RWPE2 (cell line): Measurements from ENCODE around the gene DNAH14.

Experiments used
- ATAC-seq: fragments of 200-7000 bp; cut with Tn5 transposase; 3 replicates; pipeline ENCODE4 v1.9.1; 2021; ENCODE audit warnings: low read depth
- DNase-seq: peaks from one replicate; pipeline ENCODE4 v3.0.0-alpha.2; 2020; ENCODE audit warnings: low spot score
- H3K27ac ChIP-seq: fragments of 450-650 bp; 2 replicates; pipeline ENCODE4 v1.5.1; 2017; ENCODE audit warnings: mild to moderate bottlenecking; ENCODE audit not compliant: poor library complexity, severe bottlenecking
- H3K27me3 ChIP-seq: fragments of 250-450 bp; sonication (Bioruptor Pico); 2 replicates; pipeline ENCODE4 v1.5.1; 2021; ENCODE audit warnings: mild to moderate bottlenecking, moderate library complexity; ENCODE audit not compliant: insufficient read depth, poor library complexity, severe bottlenecking
- H3K36me3 ChIP-seq: fragments of 250-450 bp; sonication (Bioruptor Pico); 2 replicates; pipeline ENCODE4 v1.5.1; 2020; ENCODE audit warnings: low read depth, mild to moderate bottlenecking, moderate library complexity
- H3K4me1 ChIP-seq: fragments of 250-450 bp; sonication (Bioruptor Pico); 2 replicates; pipeline ENCODE4 v1.5.1; 2021; ENCODE audit warnings: mild to moderate bottlenecking, moderate library complexity; ENCODE audit not compliant: insufficient read depth, poor library complexity, severe bottlenecking
- H3K4me3 ChIP-seq: fragments of 250-450 bp; sonication (Bioruptor Pico); 2 replicates; pipeline ENCODE4 v1.5.1; 2021; ENCODE audit warnings: mild to moderate bottlenecking, moderate library complexity; ENCODE audit not compliant: severe bottlenecking
- H3K9me3 ChIP-seq: fragments of 250-450 bp; sonication (Bioruptor Pico); 2 replicates; pipeline ENCODE4 v1.5.1; 2021; ENCODE audit warnings: mild to moderate bottlenecking, moderate library complexity; ENCODE audit not compliant: severe bottlenecking
- CTCF ChIP-seq: fragments of 450-650 bp; IDR thresholded peaks from one replicate; pipeline ENCODE4 v1.5.1; 2017; ENCODE audit warnings: mild to moderate bottlenecking, moderate library complexity; ENCODE audit not compliant: poor library complexity, severe bottlenecking

The DNAH14 gene

GRCh38 chr1:225424562-225425200 lies 495.2 kb downstream of the DNAH14 start:
- no peak for ATAC-seq
- no peak for TF ChIP-seq CTCF
- H3K27ac ChIP-seq = peak overlapping the region; percentile 65
- no peak overlapping the region for H3K4me3 ChIP-seq
- H3K27me3 ChIP-seq = no peaks in the 10 kb centered on the region
- H3K9me3 ChIP-seq = no peaks in the 10 kb centered on the region
- H3K4me1 ChIP-seq = peaks cover 18% of the 10 kb centered on the region
- no peak for DNase-seq
- peaks cover 7% of the 10 kb centered on the region for H3K36me3 ChIP-seq

GRCh38 chr1:225425201-225425786 lies 495.8 kb downstream of the DNAH14 start:
- H3K27me3 ChIP-seq = no peaks in the 10 kb centered on the region
- DNase-seq = no peak
- peaks cover 7% of the 10 kb centered on the region for H3K36me3 ChIP-seq
- H3K4me1 ChIP-seq = peaks cover 18% of the 10 kb centered on the region
- peak; percentile 64 for ATAC-seq
- peak overlapping the region; percentile 94 for H3K4me3 ChIP-seq
- H3K9me3 ChIP-seq = no peaks in the 10 kb centered on the region
- TF ChIP-seq CTCF = no peak
- peak overlapping the region; percentile 65 for H3K27ac ChIP-seq

- H3K4me1 ChIP-seq = peaks cover 18% of the 10 kb centered on the region
- no peaks in the 10 kb centered on the region for H3K9me3 ChIP-seq
- peak overlapping the region; percentile 65 for H3K27ac ChIP-seq
- peaks cover 4% of the 10 kb centered on the region; the same call in 1 of the 2 replicates for H3K36me3 ChIP-seq
- ATAC-seq = peak; percentile 11; the same call in 1 of the 3 replicates
- peak overlapping the region; percentile 94 for H3K4me3 ChIP-seq
- TF ChIP-seq CTCF = no peak
- H3K27me3 ChIP-seq = no peaks in the 10 kb centered on the region
- DNase-seq = no peak
Observed at GRCh38 chr1:225426395-225427234, 497.1 kb downstream of the DNAH14 start.

- Histone ChIP-seq H3K27ac (peak within 1 kb of the TSS; percentile 65), H3K27me3 (no peaks in the 10 kb centered on the region), H3K4me1 (peaks cover 18% of the 10 kb centered on the region), H3K9me3 (no peaks in the 10 kb centered on the region), H3K4me3 (peak within 1 kb of the TSS; percentile 94), H3K36me3 (no peaks in the 10 kb centered on the region)
- ATAC-seq (peak; percentile 26), DNase-seq (no peak)
- no peak for TF ChIP-seq CTCF
Observed at GRCh38 chr1:225427235-225428067, 498.0 kb downstream of the DNAH14 start, which contains the start of gene LBR. Gene LBR, minus strand, starts transcription at chr1:225428038. Its CDS starts 3,963 bp downstream, at chr1:225424075.
